Measurements from ENCODE around the gene MAP2K2.
A peak's percentile ranks its signal among the peaks of the same experiment; 100 is the strongest.

MAP2K2 gene

GRCh38 chr19:4124638-4125037 lies 716 bp upstream of the MAP2K2 start:
- no peak for DNase-seq (ENCODE audit: low read depth)
- no peak for TF ChIP-seq CTCF (conservative IDR thresholded peaks at IDR 0.05; ENCODE audit: low read depth, low read length)
- no peak overlapping the region for H3K4me3 ChIP-seq (ENCODE audit: low read depth, low read length)

- TF ChIP-seq CTCF (conservative IDR thresholded peaks at IDR 0.05; ENCODE audit: low read depth, low read length): no peak
- DNase-seq (ENCODE audit: low read depth): no peak
- H3K4me3 ChIP-seq (ENCODE audit: low read depth, low read length): peak overlapping the region; percentile 90
Observed at GRCh38 chr19:4122480-4122879, 1.4 kb downstream of the MAP2K2 start.

GRCh38 chr19:4121815-4122214 lies 2.1 kb downstream of the MAP2K2 start:
- H3K4me3 ChIP-seq (ENCODE audit: low read depth, low read length): no peak overlapping the region
- TF ChIP-seq CTCF (conservative IDR thresholded peaks at IDR 0.05; ENCODE audit: low read depth, low read length): no peak
- no peak for DNase-seq (ENCODE audit: low read depth)

GRCh38 chr19:4121273-4121612 lies 2.7 kb downstream of the MAP2K2 start:
- TF ChIP-seq CTCF (conservative IDR thresholded peaks at IDR 0.05; ENCODE audit: low read depth, low read length): no peak
- no peak for DNase-seq (ENCODE audit: low read depth)
- no peak overlapping the region for H3K4me3 ChIP-seq (ENCODE audit: low read depth, low read length)

GRCh38 chr19:4120559-4121272 lies 3.2 kb downstream of the MAP2K2 start:
- TF ChIP-seq CTCF (conservative IDR thresholded peaks at IDR 0.05; ENCODE audit: low read depth, low read length): no peak
- H3K4me3 ChIP-seq (ENCODE audit: low read depth, low read length): no peak overlapping the region
- peak; percentile 68 for DNase-seq (ENCODE audit: low read depth)

- DNase-seq (ENCODE audit: low read depth): no peak
- TF ChIP-seq CTCF (conservative IDR thresholded peaks at IDR 0.05; ENCODE audit: low read depth, low read length): no peak
- H3K4me3 ChIP-seq (ENCODE audit: low read depth, low read length): no peak overlapping the region
Observed at GRCh38 chr19:4119763-4120162, 4.2 kb downstream of the MAP2K2 start.

GRCh38 chr19:4115818-4116385 lies 8.0 kb downstream of the MAP2K2 start:
- DNase-seq (ENCODE audit: low read depth): no peak
- TF ChIP-seq CTCF (conservative IDR thresholded peaks at IDR 0.05; ENCODE audit: low read depth, low read length): no peak
- no peak overlapping the region for H3K4me3 ChIP-seq (ENCODE audit: low read depth, low read length)

Measured in choroid plexus epithelial cell (primary cell).